Subcutaneous adipose tissue (tissue), 4 donors: ENCODE results near the gene ALDH1A1. TPM values are rescaled to one million over a fixed set of nuclear protein-coding genes. Genes with fewer than 3 reads are reported as not detected.

Experiments used
- CTCF ChIP-seq: fragments of 450-650 bp; IDR thresholded peaks from one replicate; pipeline ENCODE4 v1.5.1; 2016; ENCODE audit warnings: low read depth, mild to moderate bottlenecking, control low read depth, antibody characterized with exemption, moderate library complexity
- total RNA-seq, 4 donors: library from RNA; depleted of rRNA; stranded (reverse); fragments of >200 nt; gene quantifications; one replicate each; pipeline ENCODE4 v1.1.0, GENCODE V29; 2016

The ALDH1A1 gene
- total RNA-seq, 4 donors from 2014 or later, result 57.2 to 121 (median 85.8) TPM

GRCh38 chr9:72874344-72874743, 78.5 kb downstream of the ALDH1A1 start:
- no peak for TF ChIP-seq CTCF

GRCh38 chr9:72873456-72873855, 79.4 kb downstream of the ALDH1A1 start:
- TF ChIP-seq CTCF, result no peak

- TF ChIP-seq CTCF, result no peak
Measured at GRCh38 chr9:72872718-72873117, 80.1 kb downstream of the ALDH1A1 start.

GRCh38 chr9:72871685-72872084, 81.2 kb downstream of the ALDH1A1 start:
- TF ChIP-seq CTCF, result no peak

GRCh38 chr9:72864327-72864726, 88.5 kb downstream of the ALDH1A1 start:
- TF ChIP-seq CTCF, result no peak

GRCh38 chr9:72863456-72864094, 89.3 kb downstream of the ALDH1A1 start:
- TF ChIP-seq CTCF, result no peak

- no peak for TF ChIP-seq CTCF
Measured at GRCh38 chr9:72858089-72858912, 94.6 kb downstream of the ALDH1A1 start.
